Activated CD4-positive, alpha-beta T cell treated with anti-CD3 and anti-CD28 coated beads for 24 hours (primary cell): ENCODE data around the gene ABCC11.

Experiments used
- DNase-seq, 2 donors: peaks; one replicate each; pipeline ENCODE4 v3.0.0-alpha.2; 2020; ENCODE audit warnings: low read depth in 2 of 2

The ABCC11 gene

GRCh38 chr16:48247311-48247710 lies at the start of gene ABCC11:
Gene ABCC11, minus strand, starts transcription at chr16:48247539. Its CDS starts 15,618 bp downstream, at chr16:48231921.
- no peak for DNase-seq

GRCh38 chr16:48295488-48296281 lies 48.3 kb upstream of the ABCC11 start:
- no peak for DNase-seq

GRCh38 chr16:48294724-48295123 lies 47.4 kb upstream of the ABCC11 start:
- no peak for DNase-seq

GRCh38 chr16:48292452-48292851 lies 45.1 kb upstream of the ABCC11 start:
- no peak for DNase-seq

- DNase-seq, result no peak
Observed at GRCh38 chr16:48291754-48292153, 44.4 kb upstream of the ABCC11 start.

GRCh38 chr16:48291303-48291702 lies 44.0 kb upstream of the ABCC11 start:
- DNase-seq, result no peak

GRCh38 chr16:48287239-48287638 lies 39.9 kb upstream of the ABCC11 start:
- DNase-seq, result no peak

- DNase-seq, result no peak
Observed at GRCh38 chr16:48284772-48285409, 37.6 kb upstream of the ABCC11 start.

- DNase-seq, result no peak
Observed at GRCh38 chr16:48282636-48283263, 35.4 kb upstream of the ABCC11 start.

- DNase-seq, result no peak
Observed at GRCh38 chr16:48280546-48280945, 33.2 kb upstream of the ABCC11 start.

- DNase-seq, result no peak
Observed at GRCh38 chr16:48279199-48279598, 31.9 kb upstream of the ABCC11 start.

GRCh38 chr16:48277158-48277557 lies 29.8 kb upstream of the ABCC11 start:
- no peak for DNase-seq

GRCh38 chr16:48276102-48276501 lies 28.8 kb upstream of the ABCC11 start:
- no peak for DNase-seq

- no peak for DNase-seq
Observed at GRCh38 chr16:48274476-48274875, 27.1 kb upstream of the ABCC11 start.

- DNase-seq, result no peak
Observed at GRCh38 chr16:48272837-48273421, 25.6 kb upstream of the ABCC11 start.

- no peak for DNase-seq
Observed at GRCh38 chr16:48271728-48272127, 24.4 kb upstream of the ABCC11 start.

- no peak for DNase-seq
Observed at GRCh38 chr16:48269011-48269410, 21.7 kb upstream of the ABCC11 start.

GRCh38 chr16:48262631-48263030 lies 15.3 kb upstream of the ABCC11 start:
- no peak for DNase-seq

- no peak for DNase-seq
Observed at GRCh38 chr16:48261569-48261968, 14.2 kb upstream of the ABCC11 start.

- no peak for DNase-seq
Observed at GRCh38 chr16:48256579-48257177, 9.3 kb upstream of the ABCC11 start.

GRCh38 chr16:48252013-48252412 lies 4.7 kb upstream of the ABCC11 start:
- no peak for DNase-seq
